AG09309 (cell line): ENCODE data around the gene SHKBP1.

ENCODE experiments used
- DNase-seq: peaks from one replicate; pipeline ENCODE4 v3.0.0-alpha.2; 2010; ENCODE audit warnings: low read depth
- H3K4me3 ChIP-seq: 2 replicates; pipeline ENCODE4 v1.5.1; 2011; ENCODE audit warnings: mild to moderate bottlenecking, low read depth, low read length, moderate library complexity; ENCODE audit not compliant: control insufficient read depth
- CTCF ChIP-seq: IDR thresholded peaks from 2 replicates; pipeline ENCODE4 v1.5.1; 2011; ENCODE audit warnings: mild to moderate bottlenecking, low read depth, low read length, inconsistent platforms; ENCODE audit not compliant: insufficient read depth, control insufficient read depth; ENCODE audit errors: missing control alignments

The SHKBP1 gene

GRCh38 chr19:40598121-40598917, 21.6 kb downstream of the SHKBP1 start:
- DNase-seq: no peak
- TF ChIP-seq CTCF: peak; percentile 98
- H3K4me3 ChIP-seq: peak overlapping the region; percentile 28

- no peak for TF ChIP-seq CTCF
- no peak overlapping the region for H3K4me3 ChIP-seq
- DNase-seq: no peak
Observed at GRCh38 chr19:40598918-40599307, 22.2 kb downstream of the SHKBP1 start.

GRCh38 chr19:40599331-40599901, 22.7 kb downstream of the SHKBP1 start:
- H3K4me3 ChIP-seq: no peak overlapping the region
- no peak for DNase-seq
- no peak for TF ChIP-seq CTCF

GRCh38 chr19:40599902-40600569, 23.4 kb downstream of the SHKBP1 start:
- no peak for TF ChIP-seq CTCF
- no peak for DNase-seq
- no peak overlapping the region for H3K4me3 ChIP-seq

GRCh38 chr19:40600570-40601133, 24.0 kb downstream of the SHKBP1 start:
- no peak for TF ChIP-seq CTCF
- H3K4me3 ChIP-seq: no peak overlapping the region; the same call in 1 of the 2 replicates
- no peak for DNase-seq

- TF ChIP-seq CTCF: peak; percentile 6
- DNase-seq: no peak
- peak within 1 kb of the TSS; percentile 24 for H3K4me3 ChIP-seq
Observed at GRCh38 chr19:40601134-40601974, 24.7 kb downstream of the SHKBP1 start, which contains the start of gene LTBP4. Gene LTBP4 (plus strand): TSS chr19:40601369. CDS start chr19:40601388, 19 bp downstream.
